Measurements from ENCODE around the gene SUN2. TPM values are rescaled to one million over a fixed set of nuclear protein-coding genes. Genes with fewer than 3 reads are reported as not detected.

SUN2 gene
- total RNA-seq, 1 donor from 2014 or later, result 148 TPM

DNA sequence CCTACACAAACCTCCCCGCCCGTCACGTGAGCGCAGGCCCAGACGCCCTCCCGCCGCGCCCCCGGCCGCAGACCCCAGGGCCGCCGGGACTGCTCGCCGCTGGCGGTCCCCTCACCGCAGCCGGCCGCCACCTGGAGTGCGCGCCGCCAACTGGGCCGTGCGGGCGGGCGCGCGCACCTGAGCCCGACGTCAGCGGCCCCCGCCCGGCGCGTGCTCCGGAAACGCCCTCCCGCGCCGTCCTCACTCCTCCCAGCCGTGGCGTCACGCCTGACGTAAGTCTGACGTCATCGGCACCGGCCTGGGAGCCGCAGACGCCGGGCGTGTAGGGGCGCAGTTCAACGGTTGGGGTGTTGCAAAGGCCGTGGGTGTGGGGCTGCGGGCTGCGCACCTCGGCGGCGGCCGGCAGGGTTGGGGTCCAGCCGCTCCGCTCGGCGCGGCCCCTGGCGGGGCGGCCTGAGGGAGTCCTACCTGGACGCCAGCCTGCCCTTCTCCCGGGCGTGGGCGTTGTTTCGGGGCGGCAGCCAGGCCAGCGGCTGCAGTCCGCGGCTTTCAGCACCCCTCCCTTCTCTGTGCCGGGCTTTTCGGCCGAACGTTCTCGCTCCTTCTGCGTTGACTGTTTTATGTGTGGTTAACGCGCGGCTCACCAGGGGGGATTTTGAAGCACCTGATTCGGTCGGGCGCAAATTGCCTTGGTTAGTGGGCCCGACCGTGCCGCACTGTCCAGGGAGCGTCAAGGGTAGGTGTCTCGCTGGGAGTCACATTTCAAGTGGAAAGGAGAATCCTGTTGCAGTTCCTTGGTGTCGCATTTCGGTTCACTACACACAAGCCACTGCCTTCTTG is 54.8 kb downstream of the SUN2 start, which contains the start of gene JOSD1:
JOSD1 (minus strand) TSS at position 155 of the 840 bp plus-strand sequence. CDS start 956 bp downstream, outside the sequence.
- DNase-seq (ENCODE audit: extremely low spot score, unreplicated experiment), result peak; percentile 97
- TF ChIP-seq, protein P1, sequence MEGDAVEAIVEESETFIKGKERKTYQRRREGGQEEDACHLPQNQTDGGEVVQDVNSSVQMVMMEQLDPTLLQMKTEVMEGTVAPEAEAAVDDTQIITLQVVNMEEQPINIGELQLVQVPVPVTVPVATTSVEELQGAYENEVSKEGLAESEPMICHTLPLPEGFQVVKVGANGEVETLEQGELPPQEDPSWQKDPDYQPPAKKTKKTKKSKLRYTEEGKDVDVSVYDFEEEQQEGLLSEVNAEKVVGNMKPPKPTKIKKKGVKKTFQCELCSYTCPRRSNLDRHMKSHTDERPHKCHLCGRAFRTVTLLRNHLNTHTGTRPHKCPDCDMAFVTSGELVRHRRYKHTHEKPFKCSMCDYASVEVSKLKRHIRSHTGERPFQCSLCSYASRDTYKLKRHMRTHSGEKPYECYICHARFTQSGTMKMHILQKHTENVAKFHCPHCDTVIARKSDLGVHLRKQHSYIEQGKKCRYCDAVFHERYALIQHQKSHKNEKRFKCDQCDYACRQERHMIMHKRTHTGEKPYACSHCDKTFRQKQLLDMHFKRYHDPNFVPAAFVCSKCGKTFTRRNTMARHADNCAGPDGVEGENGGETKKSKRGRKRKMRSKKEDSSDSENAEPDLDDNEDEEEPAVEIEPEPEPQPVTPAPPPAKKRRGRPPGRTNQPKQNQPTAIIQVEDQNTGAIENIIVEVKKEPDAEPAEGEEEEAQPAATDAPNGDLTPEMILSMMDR (IDR thresholded peaks at IDR 0.05), result no peak
- peaks cover 55% of the 10 kb centered on the region for H3K4me1 Mint-ChIP-seq (ENCODE audit: unreplicated experiment)
- peaks cover 1% of the 10 kb centered on the region for H3K36me3 Mint-ChIP-seq (ENCODE audit: unreplicated experiment)
- H3K27ac Mint-ChIP-seq (ENCODE audit: unreplicated experiment), result peak within 1 kb of the TSS; percentile 97
- H3K9me3 Mint-ChIP-seq (ENCODE audit: unreplicated experiment), result no peaks in the 10 kb centered on the region
- no peaks in the 10 kb centered on the region for H3K27me3 Mint-ChIP-seq (ENCODE audit: unreplicated experiment)
- peak within 1 kb of the TSS; percentile 91 for H3K4me3 Mint-ChIP-seq (ENCODE audit: unreplicated experiment)

DNA sequence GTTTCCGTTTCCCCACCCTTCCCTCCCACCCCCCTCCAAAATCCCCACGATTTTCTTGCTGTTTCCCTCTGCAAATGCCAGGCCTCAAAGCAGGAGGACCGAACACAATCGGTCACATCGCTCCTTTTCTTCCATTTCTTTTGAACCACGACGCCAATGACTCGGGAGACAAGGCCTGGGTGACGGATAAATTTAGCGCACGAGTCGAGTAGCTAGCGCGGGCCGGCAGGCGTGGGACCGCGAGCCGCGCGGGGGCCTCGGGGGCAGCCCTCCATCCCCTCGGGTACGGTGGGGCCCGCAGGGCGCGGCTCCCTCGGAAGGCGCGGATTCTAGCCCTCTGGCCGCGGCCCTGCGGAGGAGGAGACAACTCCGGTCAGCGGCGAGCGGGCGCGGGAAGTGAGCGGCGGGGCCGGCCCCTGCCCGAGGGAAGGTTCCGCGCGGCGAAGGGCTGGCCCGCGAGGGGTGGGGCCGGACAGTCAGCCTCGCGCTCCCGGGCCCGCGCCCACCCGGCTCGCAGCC is 55.5 kb downstream of the SUN2 start:
- Mint-ChIP-seq H3K36me3 (ENCODE audit: unreplicated experiment) (peaks cover 1% of the 10 kb centered on the region), H3K4me3 (ENCODE audit: unreplicated experiment) (peak overlapping the region; percentile 91), H3K4me1 (ENCODE audit: unreplicated experiment) (peaks cover 56% of the 10 kb centered on the region), H3K27me3 (ENCODE audit: unreplicated experiment) (no peaks in the 10 kb centered on the region), H3K27ac (ENCODE audit: unreplicated experiment) (peak overlapping the region; percentile 94), H3K9me3 (ENCODE audit: unreplicated experiment) (no peaks in the 10 kb centered on the region)
- DNase-seq (ENCODE audit: extremely low spot score, unreplicated experiment), result no peak
- TF ChIP-seq, protein P1 (IDR thresholded peaks at IDR 0.05), result no peak

DNA sequence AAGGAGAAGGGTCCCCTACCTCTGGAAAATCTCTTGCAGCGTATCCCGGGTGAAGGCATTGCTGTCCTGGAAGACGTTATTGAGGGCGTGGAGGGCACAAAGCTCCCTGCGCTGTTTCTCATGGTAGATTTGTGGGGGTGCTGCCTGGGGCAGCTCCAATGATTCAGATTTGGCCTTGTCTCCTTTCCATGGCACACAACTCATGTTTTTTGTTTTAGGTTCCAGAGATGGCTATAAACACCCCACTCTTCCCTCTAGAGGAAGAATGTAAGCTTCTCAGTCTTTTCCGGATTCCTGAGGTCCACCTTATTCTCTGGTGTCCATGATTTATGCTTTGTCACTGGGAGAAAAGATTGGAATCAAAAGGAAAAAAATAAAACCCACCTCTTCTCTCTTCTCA is 56.0 kb downstream of the SUN2 start:
- Mint-ChIP-seq H3K4me3 (ENCODE audit: unreplicated experiment) (peak overlapping the region; percentile 91), H3K27ac (ENCODE audit: unreplicated experiment) (peak overlapping the region; percentile 94), H3K27me3 (ENCODE audit: unreplicated experiment) (no peaks in the 10 kb centered on the region), H3K36me3 (ENCODE audit: unreplicated experiment) (peaks cover 2% of the 10 kb centered on the region), H3K4me1 (ENCODE audit: unreplicated experiment) (peaks cover 55% of the 10 kb centered on the region), H3K9me3 (ENCODE audit: unreplicated experiment) (no peaks in the 10 kb centered on the region)
- TF ChIP-seq, protein P1 (IDR thresholded peaks at IDR 0.05), result peak; percentile 14
- no peak for DNase-seq (ENCODE audit: extremely low spot score, unreplicated experiment)

DNA sequence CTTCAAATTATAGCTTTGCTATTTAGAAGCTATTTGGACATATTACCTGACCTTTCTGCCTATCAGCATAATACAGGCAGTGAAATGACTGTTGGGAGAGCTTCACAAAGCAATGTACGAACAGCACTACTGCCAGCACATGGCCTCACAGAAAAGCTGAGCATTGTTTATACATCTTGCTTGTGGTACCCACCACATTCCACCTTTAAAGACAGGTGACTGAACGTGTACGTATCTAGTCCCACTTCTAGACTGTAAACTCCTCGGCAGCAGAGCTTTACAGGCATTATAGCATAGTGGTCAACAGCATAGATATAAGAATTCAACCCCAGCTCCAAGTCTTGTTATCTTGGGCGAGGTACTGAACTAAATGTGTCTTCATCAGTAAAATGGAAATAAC is 56.7 kb downstream of the SUN2 start:
- Mint-ChIP-seq H3K9me3 (ENCODE audit: unreplicated experiment) (no peaks in the 10 kb centered on the region), H3K4me3 (ENCODE audit: unreplicated experiment) (peak overlapping the region; percentile 91), H3K27me3 (ENCODE audit: unreplicated experiment) (no peaks in the 10 kb centered on the region), H3K36me3 (ENCODE audit: unreplicated experiment) (peaks cover 6% of the 10 kb centered on the region), H3K4me1 (ENCODE audit: unreplicated experiment) (peaks cover 54% of the 10 kb centered on the region), H3K27ac (ENCODE audit: unreplicated experiment) (peak overlapping the region; percentile 94)
- TF ChIP-seq, protein P1 (IDR thresholded peaks at IDR 0.05), result no peak
- DNase-seq (ENCODE audit: extremely low spot score, unreplicated experiment), result no peak

DNA sequence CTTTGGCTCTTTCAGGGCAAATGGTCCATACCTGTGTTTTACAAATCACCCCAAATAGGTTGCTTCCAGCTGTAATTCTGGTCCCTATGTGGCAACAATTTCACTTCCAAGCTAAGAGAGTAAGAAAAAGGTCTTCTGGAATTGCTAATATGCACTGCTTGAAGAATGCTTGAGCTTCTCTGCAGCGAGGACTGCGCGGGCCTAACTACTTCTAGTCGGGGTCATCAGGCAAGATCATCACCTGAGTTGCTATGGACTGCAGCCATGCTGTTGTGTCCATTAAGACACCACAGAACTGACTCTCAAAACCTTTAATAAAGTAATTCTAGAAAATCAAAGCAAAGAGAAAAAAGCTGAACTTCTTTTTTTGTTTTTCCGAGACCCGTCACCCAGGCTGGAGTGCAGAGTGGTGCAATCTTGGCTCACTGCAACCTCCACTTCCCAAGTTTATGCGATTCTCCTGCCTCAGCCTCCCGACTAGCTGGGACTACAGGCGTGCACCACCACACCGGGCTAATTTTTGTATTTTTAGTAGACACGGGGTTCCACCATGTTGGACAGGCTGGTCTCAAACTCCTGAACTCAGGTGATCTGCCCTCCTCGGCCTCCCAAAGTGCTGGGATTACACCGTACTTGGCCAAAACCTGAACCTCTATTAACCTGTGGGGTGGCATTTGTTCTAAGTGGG is 57.2 kb downstream of the SUN2 start:
- H3K4me3 Mint-ChIP-seq (ENCODE audit: unreplicated experiment), result peak overlapping the region; percentile 91
- peaks cover 7% of the 10 kb centered on the region for H3K36me3 Mint-ChIP-seq (ENCODE audit: unreplicated experiment)
- peak overlapping the region; percentile 94 for H3K27ac Mint-ChIP-seq (ENCODE audit: unreplicated experiment)
- TF ChIP-seq, protein P1 (IDR thresholded peaks at IDR 0.05), result no peak
- peaks cover 54% of the 10 kb centered on the region for H3K4me1 Mint-ChIP-seq (ENCODE audit: unreplicated experiment)
- no peak for DNase-seq (ENCODE audit: extremely low spot score, unreplicated experiment)
- H3K9me3 Mint-ChIP-seq (ENCODE audit: unreplicated experiment), result no peaks in the 10 kb centered on the region
- H3K27me3 Mint-ChIP-seq (ENCODE audit: unreplicated experiment), result no peaks in the 10 kb centered on the region

Measured in osteocyte (in vitro differentiated cells).